ENCODE measurements around the gene SF3B2. TPM values are rescaled to one million over a fixed set of nuclear protein-coding genes. Genes with fewer than 3 reads are reported as not detected.
A peak's percentile ranks its signal among the peaks of the same experiment; 100 is the strongest.
"Not testable (repeated sequence)": the region's sequence is repeated elsewhere in the genome, so short reads cannot be mapped to it uniquely, and the experiment has no call there.

The SF3B2 gene
- total RNA-seq, 2 experiments from 2014 or later, result 231 to 246 TPM

GRCh38 chr11:66100272-66101065 lies 48.3 kb downstream of the SF3B2 start:
- POLR2A ChIA-PET, result interaction anchor here (1.1 to 5.8 kb wide), 7 partner anchors 9 to 438 kb away, joined by 3 to 31 read pairs (median 7); partner anchors contain the start of genes PACS1 and RELA
- Mint-ChIP-seq H3K4me1 (peaks cover 41% of the 10 kb centered on the region), H3K36me3 (peaks cover 20% of the 10 kb centered on the region), H3K4me3 (peak overlapping the region; percentile 76), H3K27ac (peak overlapping the region; percentile 86), H3K27me3 (no peaks in the 10 kb centered on the region), H3K9me3 (no peaks in the 10 kb centered on the region)
- peak; percentile 97 for ATAC-seq (ENCODE audit: low read depth)
- peak; percentile 71 for DNase-seq

DNA sequence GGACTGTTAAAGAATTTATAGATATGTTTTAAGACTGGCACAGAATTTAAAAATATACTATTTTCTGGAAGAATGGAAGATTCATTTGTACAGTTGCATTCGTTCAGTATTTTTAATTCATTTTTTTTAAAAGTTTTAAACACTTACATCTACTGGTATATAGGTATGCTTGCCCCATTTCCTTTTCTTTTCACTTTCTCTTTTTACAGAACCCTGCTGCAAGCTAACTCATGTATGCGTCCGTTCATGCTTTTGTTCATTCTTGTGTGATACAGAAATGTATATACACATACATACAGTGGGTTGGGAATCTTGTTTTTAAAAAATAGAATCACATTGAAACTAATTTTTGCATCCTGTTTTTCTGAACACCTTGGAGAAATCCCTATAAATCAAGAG lies 48.9 kb downstream of the SF3B2 start:
- DNase-seq, result no peak
- Mint-ChIP-seq H3K27me3 (no peaks in the 10 kb centered on the region), H3K4me3 (peak overlapping the region; percentile 76), H3K27ac (peak overlapping the region; percentile 86), H3K4me1 (peaks cover 46% of the 10 kb centered on the region), H3K9me3 (no peaks in the 10 kb centered on the region), H3K36me3 (peaks cover 26% of the 10 kb centered on the region)
- POLR2A ChIA-PET, result interaction anchor here (0.8 to 5.8 kb wide), 8 partner anchors 9 to 438 kb away, joined by 3 to 31 read pairs (median 6); partner anchors contain the start of genes PACS1 and RELA
- peak; percentile 64 for ATAC-seq (ENCODE audit: low read depth)

- no peak for ATAC-seq (ENCODE audit: low read depth)
- H3K36me3 Mint-ChIP-seq, result peaks cover 36% of the 10 kb centered on the region
- no peak overlapping the region for H3K4me3 Mint-ChIP-seq
- POLR2A ChIA-PET, result interaction anchor here (0.7 to 5.8 kb wide), 4 partner anchors 12 to 47 kb away, joined by 4 to 31 read pairs (median 12); partner anchors contain the start of gene PACS1
- no peaks in the 10 kb centered on the region for H3K27me3 Mint-ChIP-seq
- no peaks in the 10 kb centered on the region for H3K9me3 Mint-ChIP-seq
- peaks cover 67% of the 10 kb centered on the region for H3K4me1 Mint-ChIP-seq
- no peak for DNase-seq
- H3K27ac Mint-ChIP-seq, result peak overlapping the region; percentile 54
These were observed 52.0 kb downstream of the SF3B2 start for GRCh38 chr11:66104057-66104638.

GRCh38 chr11:66106786-66107599 lies 54.8 kb downstream of the SF3B2 start:
- no peaks in the 10 kb centered on the region for H3K27me3 Mint-ChIP-seq
- H3K27ac Mint-ChIP-seq, result peak overlapping the region; percentile 77
- peaks cover 63% of the 10 kb centered on the region for H3K4me1 Mint-ChIP-seq
- POLR2A ChIA-PET, result interaction anchor here (3.7 kb wide), 1 partner anchor 9 kb away, joined by 18 read pairs; no protein-coding TSS in a partner anchor
- peak overlapping the region; percentile 51 for H3K4me3 Mint-ChIP-seq
- ATAC-seq (ENCODE audit: low read depth) (peak; percentile 19), DNase-seq (no peak)
- peaks cover 36% of the 10 kb centered on the region for H3K36me3 Mint-ChIP-seq
- H3K9me3 Mint-ChIP-seq, result no peaks in the 10 kb centered on the region

GRCh38 chr11:66107600-66108510 lies 55.7 kb downstream of the SF3B2 start:
- Mint-ChIP-seq H3K36me3 (peaks cover 37% of the 10 kb centered on the region), H3K4me3 (peak overlapping the region; percentile 51), H3K27ac (peak overlapping the region; percentile 77), H3K4me1 (peaks cover 71% of the 10 kb centered on the region), H3K9me3 (no peaks in the 10 kb centered on the region), H3K27me3 (no peaks in the 10 kb centered on the region)
- DNase-seq (no peak), ATAC-seq (ENCODE audit: low read depth) (peak; percentile 57)
- POLR2A ChIA-PET, result interaction anchor here (3.7 kb wide), 1 partner anchor 8 kb away, joined by 18 read pairs; no protein-coding TSS in a partner anchor

- DNase-seq, result no peak
- H3K4me3 Mint-ChIP-seq, result no peak overlapping the region
- H3K36me3 Mint-ChIP-seq, result peaks cover 28% of the 10 kb centered on the region
- H3K27me3 Mint-ChIP-seq, result no peaks in the 10 kb centered on the region
- POLR2A ChIA-PET, result no interaction called here
- no peak for ATAC-seq (ENCODE audit: low read depth)
- peak overlapping the region; percentile 52 for H3K27ac Mint-ChIP-seq
- peaks cover 75% of the 10 kb centered on the region for H3K4me1 Mint-ChIP-seq
- H3K9me3 Mint-ChIP-seq, result no peaks in the 10 kb centered on the region
These were observed 57.1 kb downstream of the SF3B2 start for GRCh38 chr11:66109294-66109693.

DNA sequence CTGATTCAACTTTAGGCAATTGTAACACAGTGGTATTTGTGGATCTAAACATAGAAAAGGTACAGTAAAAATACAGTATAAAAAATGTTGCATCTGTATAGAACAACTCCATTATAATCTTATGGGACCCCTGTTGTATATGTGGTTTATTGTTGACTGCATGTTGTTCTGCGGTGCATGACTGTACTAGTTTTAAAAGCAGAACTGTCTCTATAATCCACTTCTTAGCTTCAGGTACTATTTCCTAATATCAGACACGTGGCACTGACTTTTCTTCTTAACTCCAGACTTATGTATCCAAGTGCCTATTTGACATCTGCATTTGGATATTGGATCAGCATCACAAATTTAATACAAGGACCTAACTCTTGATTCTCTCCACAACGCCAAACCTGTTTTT lies 59.0 kb downstream of the SF3B2 start:
- H3K4me3 Mint-ChIP-seq, result no peak overlapping the region
- no peaks in the 10 kb centered on the region for H3K9me3 Mint-ChIP-seq
- ATAC-seq (ENCODE audit: low read depth), result no peak
- H3K27ac Mint-ChIP-seq, result peak overlapping the region; percentile 46
- peaks cover 16% of the 10 kb centered on the region for H3K36me3 Mint-ChIP-seq
- DNase-seq, result no peak
- peaks cover 75% of the 10 kb centered on the region for H3K4me1 Mint-ChIP-seq
- POLR2A ChIA-PET, result interaction anchor here (0.5 kb wide), 1 partner anchor 21 kb away, joined by 3 read pairs; no protein-coding TSS in a partner anchor
- no peaks in the 10 kb centered on the region for H3K27me3 Mint-ChIP-seq

GRCh38 chr11:66112041-66112491 lies 59.9 kb downstream of the SF3B2 start:
- DNase-seq, result no peak
- no peaks in the 10 kb centered on the region for H3K9me3 Mint-ChIP-seq
- peaks cover 13% of the 10 kb centered on the region for H3K36me3 Mint-ChIP-seq
- ATAC-seq (ENCODE audit: low read depth), result peak; percentile 12
- POLR2A ChIA-PET, result no interaction called here
- H3K27ac Mint-ChIP-seq, result peak overlapping the region; percentile 73
- H3K4me1 Mint-ChIP-seq, result peaks cover 79% of the 10 kb centered on the region
- peak overlapping the region; percentile 41 for H3K4me3 Mint-ChIP-seq
- H3K27me3 Mint-ChIP-seq, result no peaks in the 10 kb centered on the region

DNA sequence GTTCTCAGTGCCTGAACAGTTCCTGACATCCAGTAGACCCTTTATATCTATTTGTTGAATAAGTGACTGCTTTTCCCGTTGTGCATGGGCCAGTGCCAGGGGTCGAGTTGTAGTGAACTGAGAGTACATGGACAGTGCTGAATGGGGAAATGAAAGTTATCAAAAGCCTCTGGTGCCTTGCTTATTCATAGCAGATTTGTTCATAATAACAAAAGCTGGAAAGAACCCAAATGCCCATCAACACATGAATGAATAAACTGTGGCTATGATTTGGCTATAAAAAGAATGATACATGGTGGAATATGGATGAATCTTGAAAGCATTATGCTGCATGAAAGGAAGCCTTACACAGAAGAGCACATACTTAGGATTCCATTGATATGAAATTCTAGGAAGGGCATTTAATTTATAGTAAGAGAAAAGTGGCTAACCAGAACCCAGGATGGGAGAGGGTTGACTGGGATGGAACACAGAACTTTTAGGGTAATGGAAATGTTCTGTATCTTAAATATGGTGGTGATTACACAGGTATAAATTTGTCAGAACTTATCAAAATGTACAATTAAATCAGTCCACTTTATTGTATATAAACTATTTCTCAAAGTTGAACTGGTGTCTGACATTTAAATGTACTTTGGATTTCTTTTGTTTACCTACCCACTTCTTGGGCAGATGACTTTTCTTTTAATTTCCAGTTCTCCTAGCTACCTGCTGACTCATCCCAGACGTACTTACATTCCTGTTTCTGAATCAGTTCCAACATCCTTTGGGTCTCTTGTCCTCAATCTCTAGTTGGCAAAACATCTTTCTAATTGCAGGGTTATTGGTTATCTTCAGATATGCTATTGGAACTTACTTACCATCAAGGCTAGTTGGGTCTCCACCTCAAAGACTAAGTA lies 60.7 kb downstream of the SF3B2 start:
- H3K4me1 Mint-ChIP-seq, result peaks cover 78% of the 10 kb centered on the region
- H3K4me3 Mint-ChIP-seq, result peak overlapping the region; percentile 71
- no peak for DNase-seq
- H3K36me3 Mint-ChIP-seq, result peaks cover 8% of the 10 kb centered on the region
- H3K9me3 Mint-ChIP-seq, result no peaks in the 10 kb centered on the region
- ATAC-seq (ENCODE audit: low read depth), result no peak
- H3K27ac Mint-ChIP-seq, result peak overlapping the region; percentile 73
- H3K27me3 Mint-ChIP-seq, result no peaks in the 10 kb centered on the region
- POLR2A ChIA-PET, result interaction anchor here (1.0 to 2.1 kb wide), 4 partner anchors 10 to 42 kb away, joined by 3 to 11 read pairs (median 4); partner anchors contain the start of gene PACS1

DNA sequence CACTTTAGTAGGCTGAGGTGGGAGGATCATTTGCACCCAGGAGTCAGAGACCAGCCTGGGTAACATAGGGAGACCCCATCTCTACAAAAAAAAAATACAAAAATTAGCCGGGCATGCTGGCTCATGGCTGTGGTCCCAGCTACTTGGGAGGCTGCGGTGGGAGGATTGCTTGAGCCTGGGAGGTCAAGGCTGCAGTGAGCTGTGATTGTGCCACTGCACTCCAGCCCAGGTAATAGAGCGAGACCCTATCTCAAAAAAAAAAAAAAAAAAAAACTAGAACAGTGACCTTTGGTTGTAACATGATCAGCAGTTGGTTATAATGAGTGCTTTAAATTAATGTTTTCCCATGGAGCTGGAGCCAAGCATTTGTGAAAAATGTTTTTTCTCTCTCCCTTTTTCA lies 62.8 kb downstream of the SF3B2 start:
- POLR2A ChIA-PET, result interaction anchor here (1.0 to 5.5 kb wide), 6 partner anchors 9 to 44 kb away, joined by 4 to 31 read pairs (median 17); partner anchors contain the start of gene PACS1
- ATAC-seq (ENCODE audit: low read depth); H3K9me3 Mint-ChIP-seq; H3K27me3 Mint-ChIP-seq; H3K36me3 Mint-ChIP-seq; DNase-seq: not testable (repeated sequence)
- Mint-ChIP-seq H3K27ac (peak overlapping the region; percentile 97), H3K4me1 (peaks cover 74% of the 10 kb centered on the region), H3K4me3 (peak overlapping the region; percentile 84)

GRCh38 chr11:66115638-66116301 lies 63.6 kb downstream of the SF3B2 start:
- Mint-ChIP-seq H3K27me3 (no peaks in the 10 kb centered on the region), H3K9me3 (no peaks in the 10 kb centered on the region), H3K4me1 (peaks cover 76% of the 10 kb centered on the region), H3K36me3 (peaks cover 7% of the 10 kb centered on the region), H3K27ac (peak overlapping the region; percentile 97), H3K4me3 (peak overlapping the region; percentile 84)
- POLR2A ChIA-PET, result interaction anchor here (0.7 to 5.5 kb wide), 10 partner anchors 9 to 64 kb away, joined by 3 to 31 read pairs (median 14); partner anchors contain the start of genes PACS1 and SF3B2
- DNase-seq, result no peak
- peak; percentile 73 for ATAC-seq (ENCODE audit: low read depth)

Data from activated naive CD8-positive, alpha-beta T cell treated with anti-CD3 and anti-CD28 coated beads, Interleukin-2, amount 10 ng/mL, durations not matched to agents 7 days and 5 days (primary cell).